ENCODE measurements around the gene DMBT1.

DNA sequence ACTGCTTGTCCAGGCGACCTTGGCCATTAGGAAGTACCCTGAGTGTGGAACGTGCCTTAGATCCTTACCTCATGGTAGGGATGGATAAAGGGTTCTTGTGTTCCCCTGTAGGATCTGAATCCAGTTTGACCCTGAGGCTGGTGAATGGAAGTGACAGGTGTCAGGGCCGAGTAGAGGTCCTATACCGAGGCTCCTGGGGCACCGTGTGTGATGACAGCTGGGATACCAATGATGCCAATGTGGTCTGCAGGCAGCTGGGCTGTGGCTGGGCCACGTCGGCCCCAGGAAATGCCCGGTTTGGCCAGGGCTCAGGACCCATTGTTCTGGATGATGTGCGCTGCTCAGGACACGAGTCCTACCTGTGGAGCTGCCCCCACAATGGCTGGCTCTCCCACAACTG is 31.6 kb downstream of the DMBT1 start:
- TF ChIP-seq, protein P1, sequence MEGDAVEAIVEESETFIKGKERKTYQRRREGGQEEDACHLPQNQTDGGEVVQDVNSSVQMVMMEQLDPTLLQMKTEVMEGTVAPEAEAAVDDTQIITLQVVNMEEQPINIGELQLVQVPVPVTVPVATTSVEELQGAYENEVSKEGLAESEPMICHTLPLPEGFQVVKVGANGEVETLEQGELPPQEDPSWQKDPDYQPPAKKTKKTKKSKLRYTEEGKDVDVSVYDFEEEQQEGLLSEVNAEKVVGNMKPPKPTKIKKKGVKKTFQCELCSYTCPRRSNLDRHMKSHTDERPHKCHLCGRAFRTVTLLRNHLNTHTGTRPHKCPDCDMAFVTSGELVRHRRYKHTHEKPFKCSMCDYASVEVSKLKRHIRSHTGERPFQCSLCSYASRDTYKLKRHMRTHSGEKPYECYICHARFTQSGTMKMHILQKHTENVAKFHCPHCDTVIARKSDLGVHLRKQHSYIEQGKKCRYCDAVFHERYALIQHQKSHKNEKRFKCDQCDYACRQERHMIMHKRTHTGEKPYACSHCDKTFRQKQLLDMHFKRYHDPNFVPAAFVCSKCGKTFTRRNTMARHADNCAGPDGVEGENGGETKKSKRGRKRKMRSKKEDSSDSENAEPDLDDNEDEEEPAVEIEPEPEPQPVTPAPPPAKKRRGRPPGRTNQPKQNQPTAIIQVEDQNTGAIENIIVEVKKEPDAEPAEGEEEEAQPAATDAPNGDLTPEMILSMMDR (IDR thresholded peaks at IDR 0.05; ENCODE audit: low read depth, low read length, missing input control), result no peak
- TF ChIP-seq YY1 (IDR thresholded peaks at IDR 0.05) (no peak), HNF4A (conservative IDR thresholded peaks at IDR 0.05) (no peak), EGR1 (IDR thresholded peaks at IDR 0.05; ENCODE audit: low read depth in 2 of 2) (no peak), RAD21 (IDR thresholded peaks at IDR 0.05) (no peak), MAX (IDR thresholded peaks at IDR 0.05) (no peak), ATF3 (IDR thresholded peaks at IDR 0.05) (no peak), TAF1 (conservative IDR thresholded peaks at IDR 0.05) (no peak), SP1 (IDR thresholded peaks at IDR 0.05) (no peak), GABPA (IDR thresholded peaks at IDR 0.05 in 1 of 2, conservative IDR thresholded peaks at IDR 0.05 in 1 of 2) (no peak), RXRA (IDR thresholded peaks at IDR 0.05) (no peak), JUND (IDR thresholded peaks at IDR 0.05) (no peak), ZBTB33 (IDR thresholded peaks at IDR 0.05) (no peak)
- TF ChIP-seq, protein P2, sequence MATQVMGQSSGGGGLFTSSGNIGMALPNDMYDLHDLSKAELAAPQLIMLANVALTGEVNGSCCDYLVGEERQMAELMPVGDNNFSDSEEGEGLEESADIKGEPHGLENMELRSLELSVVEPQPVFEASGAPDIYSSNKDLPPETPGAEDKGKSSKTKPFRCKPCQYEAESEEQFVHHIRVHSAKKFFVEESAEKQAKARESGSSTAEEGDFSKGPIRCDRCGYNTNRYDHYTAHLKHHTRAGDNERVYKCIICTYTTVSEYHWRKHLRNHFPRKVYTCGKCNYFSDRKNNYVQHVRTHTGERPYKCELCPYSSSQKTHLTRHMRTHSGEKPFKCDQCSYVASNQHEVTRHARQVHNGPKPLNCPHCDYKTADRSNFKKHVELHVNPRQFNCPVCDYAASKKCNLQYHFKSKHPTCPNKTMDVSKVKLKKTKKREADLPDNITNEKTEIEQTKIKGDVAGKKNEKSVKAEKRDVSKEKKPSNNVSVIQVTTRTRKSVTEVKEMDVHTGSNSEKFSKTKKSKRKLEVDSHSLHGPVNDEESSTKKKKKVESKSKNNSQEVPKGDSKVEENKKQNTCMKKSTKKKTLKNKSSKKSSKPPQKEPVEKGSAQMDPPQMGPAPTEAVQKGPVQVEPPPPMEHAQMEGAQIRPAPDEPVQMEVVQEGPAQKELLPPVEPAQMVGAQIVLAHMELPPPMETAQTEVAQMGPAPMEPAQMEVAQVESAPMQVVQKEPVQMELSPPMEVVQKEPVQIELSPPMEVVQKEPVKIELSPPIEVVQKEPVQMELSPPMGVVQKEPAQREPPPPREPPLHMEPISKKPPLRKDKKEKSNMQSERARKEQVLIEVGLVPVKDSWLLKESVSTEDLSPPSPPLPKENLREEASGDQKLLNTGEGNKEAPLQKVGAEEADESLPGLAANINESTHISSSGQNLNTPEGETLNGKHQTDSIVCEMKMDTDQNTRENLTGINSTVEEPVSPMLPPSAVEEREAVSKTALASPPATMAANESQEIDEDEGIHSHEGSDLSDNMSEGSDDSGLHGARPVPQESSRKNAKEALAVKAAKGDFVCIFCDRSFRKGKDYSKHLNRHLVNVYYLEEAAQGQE (IDR thresholded peaks at IDR 0.05), result no peak

All from liver (tissue), 3 donors.